Activated T-helper 9 cell treated with anti-CD3 and anti-CD28 coated beads, Interleukin-2, amount 50 U/mL, for 16 hours (primary cell): ENCODE measurements around the gene ITPR2.
"Not testable (repeated sequence)": the region's sequence is repeated elsewhere in the genome, so short reads cannot be mapped to it uniquely, and the experiment has no call there.

Experiments
- DNase-seq: peaks from one replicate; pipeline ENCODE4 v3.0.0-alpha.2; 2020; ENCODE audit warnings: low read depth

ITPR2 gene

GRCh38 chr12:26848156-26848825 lies 15.3 kb upstream of the ITPR2 start:
- DNase-seq, result no peak

DNA sequence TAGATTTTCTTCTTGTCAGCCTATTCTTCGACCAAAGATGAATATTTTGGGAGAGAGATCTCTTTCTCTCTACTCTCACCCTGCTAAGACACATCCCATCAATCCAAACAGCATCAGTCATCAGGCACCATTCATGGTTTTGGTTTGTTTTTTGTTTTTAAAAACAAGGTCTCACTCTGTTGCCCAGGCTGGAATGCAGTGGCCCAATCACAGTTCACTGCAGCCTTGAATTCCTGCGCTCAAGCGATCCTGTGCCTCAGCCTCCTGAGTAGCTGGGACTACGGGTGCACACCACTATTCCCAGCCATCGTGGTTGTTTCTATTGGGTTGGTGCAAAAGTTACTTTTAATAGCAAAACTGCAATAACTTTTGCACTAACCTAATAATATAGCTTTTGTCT lies 14.4 kb upstream of the ITPR2 start:
- no peak for DNase-seq

- DNase-seq, result no peak
These were observed 13.4 kb upstream of the ITPR2 start for GRCh38 chr12:26846416-26846815.

DNA sequence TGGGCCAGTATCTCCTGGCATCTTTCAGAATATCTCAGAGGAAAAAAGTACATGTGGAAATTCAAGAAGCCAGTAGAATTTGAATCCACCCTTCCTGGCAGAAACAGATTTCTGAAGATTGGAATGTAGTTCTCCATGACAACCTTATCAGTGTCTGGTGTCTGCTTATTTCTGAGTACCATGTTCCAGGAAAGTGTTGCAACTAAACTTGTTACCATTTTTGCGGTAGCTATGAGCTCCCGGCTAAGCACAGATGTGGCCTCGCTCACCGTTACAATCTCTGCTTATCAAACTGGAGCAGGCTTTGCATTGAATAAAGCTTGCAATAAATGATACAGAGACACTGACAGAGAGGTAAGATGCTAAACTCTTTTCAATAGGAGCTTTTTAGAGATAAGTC lies 13.0 kb upstream of the ITPR2 start:
- no peak for DNase-seq

DNA sequence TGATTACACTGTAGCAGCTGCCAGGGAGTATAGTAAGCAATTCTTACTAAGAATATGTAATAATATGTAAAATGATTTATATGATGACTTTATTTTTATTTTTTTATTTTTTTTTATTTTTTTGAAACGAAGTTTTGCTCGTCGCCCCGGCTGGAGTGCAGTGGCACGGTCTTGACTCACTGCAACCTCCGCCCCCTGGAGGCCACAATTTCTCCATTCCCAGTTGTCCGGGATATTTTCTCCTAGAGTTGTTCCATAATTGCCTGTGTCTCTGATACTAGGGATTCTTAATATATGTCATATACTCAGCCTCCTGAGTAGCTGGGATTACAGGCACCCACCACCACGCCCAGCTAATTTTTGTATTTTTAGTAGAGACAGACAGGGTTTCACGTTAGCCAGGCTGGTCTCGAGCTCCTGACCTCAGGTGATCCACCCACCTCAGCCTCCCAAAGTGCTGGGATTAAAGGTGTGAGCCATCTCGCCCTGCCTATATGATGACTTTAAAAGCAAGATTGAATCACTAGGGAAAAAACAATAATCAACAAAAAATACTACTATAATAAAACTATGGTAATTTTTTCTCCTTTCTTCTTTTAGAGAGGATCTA lies 12.2 kb upstream of the ITPR2 start:
- no peak for DNase-seq

- no peak for DNase-seq
These were observed 10.3 kb upstream of the ITPR2 start for GRCh38 chr12:26843311-26843710.

DNA sequence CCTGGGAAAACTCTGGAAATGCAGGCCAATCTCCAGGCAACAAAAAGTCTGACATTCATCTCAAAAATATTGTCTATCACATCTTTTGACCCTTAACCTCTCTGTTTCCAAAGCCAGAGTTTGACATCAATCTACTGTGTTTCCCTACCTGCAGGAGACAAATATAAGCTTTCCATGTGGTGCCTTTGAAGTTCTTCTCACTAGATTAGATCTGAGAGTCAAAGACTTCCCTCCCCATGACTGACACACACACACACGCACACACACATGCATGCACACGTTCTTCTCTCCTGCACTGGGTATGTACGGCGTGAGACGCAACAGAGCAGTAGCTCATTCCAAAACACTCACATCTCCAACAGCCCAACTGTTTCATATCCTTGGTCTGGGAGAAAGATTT lies 8.1 kb upstream of the ITPR2 start:
- DNase-seq, result no peak

DNA sequence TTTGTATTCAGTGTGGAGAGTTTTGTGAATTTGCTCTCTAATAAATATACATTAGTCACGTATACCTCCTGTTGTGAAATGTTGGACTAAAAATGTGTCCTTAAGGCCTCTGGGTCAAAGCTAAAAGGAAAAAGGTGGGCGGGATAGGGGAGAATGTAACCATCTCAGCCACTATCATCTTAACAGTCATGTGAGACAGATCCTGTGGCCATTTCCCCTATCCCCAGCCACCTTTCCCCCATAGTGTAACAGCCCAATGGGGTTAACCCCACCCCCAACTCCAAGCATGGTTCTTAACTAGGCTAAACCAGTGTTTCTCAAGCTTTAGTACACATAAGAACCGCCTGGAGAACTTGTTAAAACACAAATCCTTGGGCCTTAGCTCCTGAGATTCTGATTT lies 6.5 kb upstream of the ITPR2 start:
- no peak for DNase-seq

DNA sequence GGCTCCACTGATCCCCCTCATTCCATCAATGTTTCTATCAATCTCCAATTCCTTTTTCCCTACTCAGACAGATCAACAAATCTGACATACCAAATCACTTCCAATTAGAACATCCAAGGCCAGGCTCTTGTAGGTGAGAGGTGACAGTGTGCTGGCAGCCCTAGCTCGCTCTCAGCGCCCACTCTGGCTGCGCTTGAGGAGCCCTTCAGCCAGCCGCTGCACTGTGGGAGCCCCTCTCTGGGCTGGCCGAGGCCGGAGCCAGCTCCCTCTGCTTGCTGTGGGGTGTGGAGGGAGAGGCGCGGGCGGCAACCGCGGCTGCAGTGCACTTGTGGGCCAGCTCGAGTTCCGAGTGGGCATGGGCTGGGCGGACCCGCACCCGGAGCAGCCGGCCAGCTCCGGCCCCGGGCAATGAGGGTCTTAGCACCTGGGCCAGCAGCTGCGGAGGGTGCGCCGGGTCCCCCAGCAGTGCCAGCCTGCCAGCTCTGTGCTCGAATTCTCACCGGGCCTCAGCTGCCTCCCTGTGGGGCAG lies 6.0 kb upstream of the ITPR2 start:
- no peak for DNase-seq

GRCh38 chr12:26836201-26836600 lies 3.2 kb upstream of the ITPR2 start:
- DNase-seq, result no peak

DNA sequence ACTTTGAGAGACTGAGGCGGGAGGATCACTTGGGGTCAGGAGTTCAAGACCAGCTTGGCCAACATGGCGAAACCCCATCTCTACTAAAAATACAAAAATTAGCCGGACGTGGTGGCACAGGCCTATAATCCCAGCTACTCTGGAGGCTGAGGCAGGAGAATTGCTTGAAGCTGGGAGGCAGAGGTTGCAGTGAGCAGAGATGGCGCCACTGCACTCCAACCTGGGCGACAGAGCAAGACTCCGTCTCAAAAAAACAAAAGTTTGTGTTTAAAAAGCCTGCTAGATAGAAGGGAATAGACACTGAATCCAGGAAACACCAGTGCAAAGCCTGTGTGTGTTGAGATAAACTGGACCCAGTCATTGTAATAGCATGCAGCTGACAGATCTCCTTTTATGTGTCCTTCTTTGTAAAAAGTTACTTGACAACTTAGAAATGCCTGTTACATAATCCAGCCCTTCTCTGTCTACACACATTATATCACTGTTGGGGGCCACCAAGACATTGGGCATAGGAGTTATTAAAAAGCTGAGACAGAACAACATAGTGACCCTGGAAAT lies 1.6 kb upstream of the ITPR2 start:
- not testable (repeated sequence) for DNase-seq

DNA sequence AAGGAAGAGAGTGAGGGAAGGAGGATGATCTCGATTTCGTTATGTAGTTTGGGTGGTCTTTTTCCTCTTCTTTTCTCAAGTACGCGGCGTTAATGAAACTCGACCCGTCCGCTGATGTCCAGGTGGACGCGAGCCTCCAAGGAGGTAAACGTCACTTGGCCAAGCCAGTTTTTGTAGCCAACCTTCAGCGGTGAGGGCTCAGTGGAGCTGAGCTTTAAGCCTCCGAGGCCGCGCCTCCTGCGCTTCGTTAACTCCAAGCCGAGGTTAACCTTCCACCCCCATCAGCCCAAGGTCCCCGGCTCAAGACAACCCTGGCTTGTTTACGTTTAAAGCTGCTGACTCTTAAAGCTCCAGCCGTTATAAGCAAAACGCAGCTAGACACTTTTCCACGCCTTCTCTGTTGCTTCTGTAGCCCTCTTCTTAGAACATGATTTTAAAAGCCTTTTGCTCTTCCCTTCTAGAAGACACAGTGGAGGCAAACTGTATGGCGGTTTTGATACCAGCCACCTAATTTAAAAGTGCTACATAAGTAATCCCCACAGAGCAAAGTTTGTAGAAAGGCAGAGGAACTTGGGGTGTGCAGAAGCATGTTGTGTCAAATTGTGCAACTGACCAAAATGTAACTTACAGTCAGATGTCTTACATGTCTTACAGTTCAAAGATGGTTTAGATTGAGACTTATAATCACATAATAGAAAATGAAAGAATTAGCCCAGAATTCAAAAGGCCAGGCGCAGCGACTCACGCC lies 923 bp upstream of the ITPR2 start:
- no peak for DNase-seq

- DNase-seq, result peak; percentile 45
These were observed 808 bp downstream of the ITPR2 start for GRCh38 chr12:26831951-26832821.

DNA sequence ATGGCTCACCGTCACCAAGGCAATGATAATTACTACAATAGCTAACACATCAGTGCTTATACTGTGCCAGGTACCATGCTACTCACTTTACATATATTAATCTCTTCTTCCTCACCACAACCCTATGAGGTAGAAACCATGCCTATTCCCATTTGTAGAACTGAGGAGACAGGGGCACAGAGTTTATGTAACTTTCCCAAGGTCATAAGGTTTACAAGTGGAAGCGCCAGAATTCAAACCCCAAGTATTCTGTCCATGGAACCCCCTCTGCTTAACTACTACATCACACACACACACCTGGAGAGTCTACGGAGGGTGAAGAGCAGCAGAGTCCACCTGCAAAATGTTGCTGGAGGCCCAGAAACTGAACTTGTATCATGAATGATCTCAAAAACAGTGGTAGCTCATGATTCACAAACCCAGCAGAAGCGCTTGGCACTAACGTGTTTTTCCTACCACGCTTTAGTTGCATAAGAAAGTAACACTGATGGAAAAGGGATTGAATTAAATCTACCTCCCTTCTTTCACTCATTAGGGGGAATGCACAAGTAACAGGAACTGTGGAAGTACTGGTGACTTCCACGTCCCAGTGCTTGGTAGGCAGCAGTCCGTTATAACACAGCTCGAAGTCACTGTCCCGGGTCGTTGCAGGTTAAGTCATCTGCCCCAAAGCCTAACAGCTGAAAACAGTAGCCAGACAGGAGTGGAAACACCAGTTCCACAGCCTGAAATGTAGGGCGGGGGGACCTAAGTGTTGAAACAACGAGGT lies 2.0 kb downstream of the ITPR2 start:
- DNase-seq, result no peak

GRCh38 chr12:26830363-26830762 lies 2.6 kb downstream of the ITPR2 start:
- no peak for DNase-seq

GRCh38 chr12:26828280-26829073 lies 4.5 kb downstream of the ITPR2 start:
- no peak for DNase-seq

DNA sequence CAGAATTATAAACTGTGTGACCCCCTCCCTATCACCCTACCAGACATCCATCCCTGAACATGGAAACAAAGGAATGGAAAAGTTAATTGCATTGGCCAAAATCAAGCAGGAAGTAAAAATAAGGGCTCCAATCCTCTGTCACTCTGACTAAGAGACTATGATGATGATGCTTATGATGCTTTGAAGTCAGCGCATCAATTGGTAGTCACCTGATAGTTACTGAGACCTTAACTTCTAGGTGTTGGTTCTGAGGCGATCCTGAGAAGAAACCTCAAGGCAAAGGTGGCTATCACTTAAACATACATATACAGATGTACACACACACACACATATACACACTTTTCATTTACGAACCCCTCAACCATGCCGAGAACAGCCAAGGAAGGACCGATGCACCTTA lies 6.6 kb downstream of the ITPR2 start:
- no peak for DNase-seq

- no peak for DNase-seq
These were observed 7.5 kb downstream of the ITPR2 start for GRCh38 chr12:26825459-26826016.

- no peak for DNase-seq
These were observed 9.6 kb downstream of the ITPR2 start for GRCh38 chr12:26823390-26823789.

GRCh38 chr12:26822026-26822425 lies 11.0 kb downstream of the ITPR2 start:
- DNase-seq, result no peak
